Head of caudate nucleus (tissue), 42 donors: ENCODE measurements around the gene DCP1A.
"Not testable (repeated sequence)": the region's sequence is repeated elsewhere in the genome, so short reads cannot be mapped to it uniquely, and the experiment has no call there.

ENCODE experiments used
- DNase-seq, 42 donors: peaks; one replicate each; pipeline versions ENCODE4 v3.0.0 to v3.0.0-alpha.2; 2020 to 2021; ENCODE audit warnings: mixed read lengths in 7 of 42
- intact Hi-C: fragments of 100-400 bp; cut with DNase I; formaldehyde crosslinking; loops from one replicate; pipeline ENCODE4 v1.15.0; 2022

The DCP1A gene

GRCh38 chr3:53253707-53254508 is 93.4 kb downstream of the DCP1A start:
- DNase-seq: peak in 1 of 42 donors; percentile 11
- intact Hi-C loops: no loop called here

- intact Hi-C loops: not testable (repeated sequence)
Measured at GRCh38 chr3:53252947-53253322, 94.4 kb downstream of the DCP1A start.

DNA sequence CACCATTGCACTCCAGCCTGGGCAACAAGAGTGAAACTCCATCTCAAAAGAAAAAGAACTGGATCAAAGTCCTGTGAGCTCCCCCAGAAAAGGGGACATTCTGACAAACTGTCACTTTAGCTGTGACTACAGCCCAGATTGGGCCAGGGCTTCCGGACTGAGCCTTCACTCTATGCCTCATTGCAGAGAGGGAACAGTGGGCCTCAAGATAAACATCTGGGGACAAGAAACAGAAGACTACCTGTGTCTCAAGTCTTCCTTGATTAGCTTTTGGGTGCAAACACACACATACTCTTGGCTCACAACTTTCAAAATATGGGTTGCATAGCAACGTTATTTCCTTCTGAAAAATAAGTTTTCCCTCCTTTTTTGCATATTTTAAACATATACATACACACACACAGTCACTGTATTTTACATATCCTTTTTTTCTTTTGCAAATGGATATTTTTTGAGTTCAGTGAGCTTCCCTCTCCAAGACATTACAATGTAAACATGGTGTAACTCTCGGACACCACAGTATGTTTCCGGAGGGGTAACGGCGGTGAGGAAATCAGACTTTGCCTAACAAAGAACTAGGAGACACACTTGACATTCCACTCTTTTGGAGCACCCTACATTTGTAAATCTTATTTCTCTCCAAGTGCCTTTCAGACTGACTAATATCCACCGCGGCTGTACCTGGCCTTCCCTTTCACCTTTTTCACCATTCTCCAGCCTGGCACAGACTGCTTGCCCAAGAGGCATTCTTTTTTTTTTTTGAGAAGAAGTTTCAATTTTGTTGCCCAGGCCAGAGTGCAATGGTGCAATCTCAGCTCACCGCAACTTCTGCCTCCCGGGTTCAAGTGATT is 95.0 kb downstream of the DCP1A start:
- no peak for DNase-seq

More at GRCh38 chr3:53252947-53253322, 94.4 kb downstream of the DCP1A start:
- DNase-seq: not testable (repeated sequence)

GRCh38 chr3:53250881-53251605 is 96.3 kb downstream of the DCP1A start:
- intact Hi-C loops: no loop called here
- DNase-seq: no peak

More for the DNA sequence above, 95.0 kb downstream of the DCP1A start:
- intact Hi-C loops: no loop called here

- DNase-seq: no peak
- intact Hi-C loops: no loop called here
Measured at GRCh38 chr3:53250453-53250852, 96.9 kb downstream of the DCP1A start.

GRCh38 chr3:53248161-53248560 is 99.2 kb downstream of the DCP1A start:
- intact Hi-C loops: no loop called here
- no peak for DNase-seq

DNA sequence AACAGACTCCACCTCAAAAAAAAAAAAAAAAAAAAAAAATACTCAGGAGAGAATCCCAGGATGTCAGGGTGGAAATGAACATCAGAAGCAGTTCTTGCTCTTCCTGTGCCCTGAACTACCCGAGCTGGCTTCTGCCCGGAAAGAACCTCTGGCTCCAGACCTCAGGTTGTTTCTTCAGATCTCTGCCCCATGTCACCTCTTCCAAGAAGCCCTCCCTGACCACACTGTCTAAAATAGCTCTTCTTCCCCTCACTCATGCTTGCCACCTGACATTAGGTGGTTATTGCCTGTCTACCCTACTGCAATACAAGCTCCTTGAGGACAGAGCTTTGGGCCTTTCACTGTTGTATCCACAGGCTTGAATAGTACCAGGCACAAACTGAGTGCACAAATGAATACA is 99.7 kb downstream of the DCP1A start:
- intact Hi-C loops: no loop called here
- no peak for DNase-seq

GRCh38 chr3:53244271-53244670 is 103.1 kb downstream of the DCP1A start:
- intact Hi-C loops: no loop called here
- no peak for DNase-seq

- intact Hi-C loops: no loop called here
- DNase-seq: no peak
Measured at GRCh38 chr3:53243785-53244184, 103.6 kb downstream of the DCP1A start.

GRCh38 chr3:53243165-53243564 is 104.2 kb downstream of the DCP1A start:
- no peak for DNase-seq
- intact Hi-C loops: no loop called here

DNA sequence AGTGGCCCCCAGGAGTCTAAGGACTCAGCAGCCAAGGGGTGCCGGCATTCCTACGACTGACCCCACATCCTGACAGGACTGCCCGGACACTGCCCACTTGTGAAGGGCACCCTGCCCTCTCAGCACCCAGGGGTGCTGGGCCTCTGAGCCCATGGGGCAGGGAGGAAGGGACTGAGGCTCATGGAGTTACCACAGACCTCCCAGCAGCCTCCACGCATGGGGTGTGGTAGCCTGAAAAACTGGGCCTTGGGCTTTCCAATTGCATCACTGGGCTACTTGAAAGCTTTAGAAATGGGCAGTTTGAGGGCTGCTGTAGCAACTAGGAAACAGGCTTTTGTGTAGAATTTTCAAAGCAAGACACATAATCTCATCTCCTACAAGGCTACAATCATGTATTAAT is 104.7 kb downstream of the DCP1A start:
- no peak for DNase-seq
- intact Hi-C loops: no loop called here

GRCh38 chr3:53242155-53242554 is 105.2 kb downstream of the DCP1A start:
- no peak for DNase-seq
- intact Hi-C loops: no loop called here

DNA sequence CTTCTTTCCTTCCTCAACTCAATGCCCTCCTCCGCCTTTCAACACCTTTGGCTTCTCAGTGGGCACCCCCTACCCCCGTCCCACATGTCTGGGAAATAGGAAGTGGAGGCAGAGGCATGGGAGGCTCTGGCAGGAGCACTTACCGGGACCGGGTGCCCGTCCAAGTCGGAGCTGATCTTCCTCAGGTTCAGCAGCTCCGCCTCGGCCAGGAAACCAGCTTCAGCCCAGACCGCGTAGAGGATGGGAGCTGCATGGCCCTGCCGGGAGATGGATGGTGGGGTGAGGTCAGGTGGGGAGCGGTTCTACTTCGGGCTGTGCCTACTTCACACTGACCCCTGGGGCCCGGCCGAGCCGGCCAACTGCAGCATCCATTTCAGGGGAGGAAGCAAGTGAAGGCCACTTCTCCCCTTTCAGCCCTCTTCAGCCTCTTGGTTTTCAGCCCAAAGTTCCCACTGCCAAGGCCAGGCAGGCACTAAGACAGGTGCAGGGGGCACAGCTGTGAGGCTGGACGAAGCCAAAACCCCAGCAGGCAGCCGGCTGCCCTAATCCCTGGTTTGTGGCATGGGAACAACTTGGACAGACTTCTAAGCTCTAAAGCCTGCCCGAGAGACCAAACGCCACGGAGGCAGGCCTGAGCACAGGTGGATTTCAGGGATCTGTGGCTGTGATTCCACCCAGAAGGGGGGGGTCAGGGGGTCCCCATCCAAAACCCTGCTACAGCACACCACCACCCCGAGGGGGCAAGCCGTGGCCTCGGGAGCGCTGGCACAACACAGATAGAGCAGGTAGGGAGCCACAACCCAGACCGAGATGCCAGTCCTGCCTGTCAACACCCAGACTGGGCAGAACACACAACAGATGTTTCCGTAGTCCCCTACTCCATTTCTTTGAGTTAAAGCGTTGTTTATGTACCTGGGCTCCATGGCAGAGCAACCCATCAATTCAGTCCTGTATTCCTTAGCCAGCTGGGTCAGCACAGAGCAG is 106.1 kb downstream of the DCP1A start:
- intact Hi-C loops: no loop called here
- DNase-seq: no peak

DNA sequence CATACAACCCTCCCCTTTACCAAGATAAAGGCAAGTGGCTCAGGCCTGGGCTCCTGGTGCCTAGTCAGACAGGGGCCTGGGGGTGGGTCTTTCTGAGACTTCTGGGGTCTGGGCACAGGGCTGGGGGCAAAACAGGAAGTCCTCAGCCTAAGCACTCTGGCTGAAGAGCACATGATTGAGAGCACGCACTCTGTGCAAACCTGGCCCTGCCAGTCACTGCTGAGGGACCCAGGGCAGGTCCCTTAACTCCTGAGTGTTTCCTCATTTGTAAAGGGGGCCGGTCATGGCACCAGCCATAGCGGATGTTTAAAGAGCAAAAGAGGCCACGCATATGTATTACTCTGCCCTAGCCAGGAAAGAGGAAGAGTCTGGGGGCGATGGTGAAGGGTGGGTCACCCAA is 107.5 kb downstream of the DCP1A start:
- DNase-seq: no peak
- intact Hi-C loops: no loop called here

- DNase-seq: no peak
- intact Hi-C loops: no loop called here
Measured at GRCh38 chr3:53238886-53239285, 108.5 kb downstream of the DCP1A start.

DNA sequence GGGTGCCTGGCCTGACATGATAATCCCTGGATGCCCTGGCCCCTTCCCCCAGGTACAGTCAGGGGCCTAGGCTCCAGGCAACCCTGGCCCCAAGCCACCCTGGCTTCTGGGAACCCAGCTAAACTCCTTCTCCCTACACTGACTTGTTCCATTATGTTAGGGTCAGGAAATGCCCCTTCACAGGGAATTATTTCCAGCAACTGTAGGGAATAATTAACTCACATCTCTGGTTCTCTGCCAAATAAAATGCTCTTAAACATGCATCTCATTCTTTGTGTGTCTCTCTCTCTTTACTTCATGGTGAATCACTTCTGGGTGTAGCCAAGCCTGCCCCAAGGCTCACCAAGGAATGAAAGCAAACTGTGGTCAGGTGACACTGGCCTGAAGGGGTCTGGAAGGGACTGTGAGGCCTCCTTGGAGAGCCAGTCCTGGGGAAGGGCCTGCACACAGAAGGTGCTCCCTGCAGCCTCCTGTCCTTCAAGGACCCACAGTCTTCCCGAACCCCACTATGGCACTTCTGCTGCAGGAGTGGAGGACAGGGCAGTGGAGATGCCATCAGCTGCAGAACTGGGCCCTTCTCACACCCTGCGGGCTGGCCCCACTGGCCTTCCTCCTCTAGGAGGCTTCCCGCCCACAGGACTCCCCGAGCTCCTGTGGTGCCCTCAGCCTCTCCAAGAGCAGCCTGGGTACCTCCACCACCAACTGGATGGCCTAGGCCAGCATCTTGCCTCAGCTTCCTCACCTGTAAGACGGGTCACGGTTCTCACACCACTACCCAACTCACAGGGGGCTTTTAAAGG is 109.1 kb downstream of the DCP1A start:
- intact Hi-C loops: no loop called here
- no peak for DNase-seq

GRCh38 chr3:53236112-53236841 is 111.1 kb downstream of the DCP1A start:
- peak in 41 of 42 donors; percentile 29 to 84 (median 55) for DNase-seq
- intact Hi-C loops: no loop called here
